Neuron (in vitro differentiated cells): Measurements from ENCODE around the gene ZC3H7A.
A peak's percentile ranks its signal among the peaks of the same experiment; 100 is the strongest.

Experiments
- H2AFZ ChIP-seq: one replicate; pipeline ENCODE4 v1.6.1; 2013; ENCODE audit warnings: low read depth, mild to moderate bottlenecking, inconsistent platforms, low read length, moderate library complexity
- H3K27me3 ChIP-seq: one replicate; pipeline ENCODE4 v1.6.1; 2013; ENCODE audit warnings: low read length; ENCODE audit not compliant: insufficient read depth
- H3K36me3 ChIP-seq: one replicate; pipeline ENCODE4 v1.6.1; 2013; ENCODE audit warnings: low read length; ENCODE audit not compliant: insufficient read depth
- H3K4me1 ChIP-seq: one replicate; pipeline ENCODE4 v1.6.1; 2013; ENCODE audit warnings: low read length; ENCODE audit not compliant: insufficient read depth
- H3K4me3 ChIP-seq: 2 replicates; pipeline ENCODE4 v1.5.1; 2013; ENCODE audit warnings: mild to moderate bottlenecking, low read length, moderate library complexity
- H3K9me3 ChIP-seq: one replicate; pipeline ENCODE4 v1.6.1; 2013; ENCODE audit warnings: low read length

The ZC3H7A gene

GRCh38 chr16:11748404-11749254 is 48.4 kb downstream of the ZC3H7A start:
- Histone ChIP-seq H3K9me3 (no peaks in the 10 kb centered on the region), H3K27me3 (no peaks in the 10 kb centered on the region), H3K4me1 (no peaks in the 10 kb centered on the region), H3K4me3 (no peak overlapping the region), H3K36me3 (peaks cover 34% of the 10 kb centered on the region), H2AFZ (no peak overlapping the region)

GRCh38 chr16:11747949-11748403 is 49.1 kb downstream of the ZC3H7A start:
- Histone ChIP-seq H3K27me3 (no peaks in the 10 kb centered on the region), H2AFZ (no peak overlapping the region), H3K9me3 (no peaks in the 10 kb centered on the region), H3K4me3 (no peak overlapping the region), H3K4me1 (no peaks in the 10 kb centered on the region), H3K36me3 (peaks cover 28% of the 10 kb centered on the region)

- no peaks in the 10 kb centered on the region for H3K27me3 ChIP-seq
Observed at GRCh38 chr16:11744075-11744470, 53.0 kb downstream of the ZC3H7A start.

GRCh38 chr16:11743308-11744074 is 53.6 kb downstream of the ZC3H7A start:
- Histone ChIP-seq H3K4me1 (peaks cover 13% of the 10 kb centered on the region), H3K36me3 (peaks cover 4% of the 10 kb centered on the region), H3K27me3 (no peaks in the 10 kb centered on the region), H2AFZ (peak overlapping the region; percentile 62), H3K9me3 (peaks cover 1% of the 10 kb centered on the region), H3K4me3 (peak overlapping the region; percentile 75)

More at GRCh38 chr16:11744075-11744470, 53.0 kb downstream of the ZC3H7A start:
- Histone ChIP-seq H3K36me3 (peaks cover 3% of the 10 kb centered on the region), H3K4me3 (no peak overlapping the region), H2AFZ (no peak overlapping the region), H3K4me1 (peaks cover 13% of the 10 kb centered on the region), H3K9me3 (peaks cover 1% of the 10 kb centered on the region)

GRCh38 chr16:11742536-11743307 is 54.3 kb downstream of the ZC3H7A start, which contains the start of gene TXNDC11:
Gene TXNDC11 (minus strand): TSS chr16:11742857. CDS start chr16:11742730, 127 bp downstream.
- Histone ChIP-seq H3K9me3 (peaks cover 1% of the 10 kb centered on the region), H3K27me3 (no peaks in the 10 kb centered on the region), H3K4me3 (peak within 1 kb of the TSS; percentile 75), H2AFZ (peak within 1 kb of the TSS; percentile 62), H3K36me3 (peaks cover 10% of the 10 kb centered on the region), H3K4me1 (peaks cover 13% of the 10 kb centered on the region)

- H3K9me3 ChIP-seq, result peaks cover 1% of the 10 kb centered on the region
- H3K27me3 ChIP-seq, result no peaks in the 10 kb centered on the region
- peaks cover 13% of the 10 kb centered on the region for H3K4me1 ChIP-seq
- peak overlapping the region; percentile 62 for H2AFZ ChIP-seq
- H3K4me3 ChIP-seq, result peak overlapping the region; percentile 75
- H3K36me3 ChIP-seq, result peaks cover 10% of the 10 kb centered on the region
Observed at GRCh38 chr16:11742093-11742535, 54.9 kb downstream of the ZC3H7A start.

GRCh38 chr16:11740567-11740966 is 56.5 kb downstream of the ZC3H7A start:
- Histone ChIP-seq H3K36me3 (peaks cover 17% of the 10 kb centered on the region), H3K4me3 (peak overlapping the region; percentile 75), H2AFZ (no peak overlapping the region), H3K27me3 (no peaks in the 10 kb centered on the region), H3K9me3 (peaks cover 1% of the 10 kb centered on the region), H3K4me1 (peaks cover 13% of the 10 kb centered on the region)

GRCh38 chr16:11738742-11739544 is 58.1 kb downstream of the ZC3H7A start:
- Histone ChIP-seq H3K4me1 (peaks cover 13% of the 10 kb centered on the region), H2AFZ (no peak overlapping the region), H3K36me3 (peaks cover 32% of the 10 kb centered on the region), H3K9me3 (peaks cover 1% of the 10 kb centered on the region), H3K27me3 (no peaks in the 10 kb centered on the region), H3K4me3 (no peak overlapping the region)

- peaks cover 41% of the 10 kb centered on the region for H3K36me3 ChIP-seq
- H3K27me3 ChIP-seq, result no peaks in the 10 kb centered on the region
Observed at GRCh38 chr16:11737713-11738112, 59.3 kb downstream of the ZC3H7A start.

GRCh38 chr16:11736903-11737302 is 60.2 kb downstream of the ZC3H7A start:
- Histone ChIP-seq H3K4me3 (no peak overlapping the region), H3K27me3 (no peaks in the 10 kb centered on the region), H3K4me1 (peaks cover 13% of the 10 kb centered on the region), H2AFZ (no peak overlapping the region), H3K9me3 (peaks cover 1% of the 10 kb centered on the region), H3K36me3 (peaks cover 49% of the 10 kb centered on the region)

More at GRCh38 chr16:11737713-11738112, 59.3 kb downstream of the ZC3H7A start:
- H3K9me3 ChIP-seq, result peaks cover 1% of the 10 kb centered on the region
- H3K4me1 ChIP-seq, result peaks cover 13% of the 10 kb centered on the region
- no peak overlapping the region for H2AFZ ChIP-seq
- H3K4me3 ChIP-seq, result no peak overlapping the region

- no peaks in the 10 kb centered on the region for H3K27me3 ChIP-seq
- peaks cover 13% of the 10 kb centered on the region for H3K4me1 ChIP-seq
- peaks cover 1% of the 10 kb centered on the region for H3K9me3 ChIP-seq
- no peak overlapping the region for H2AFZ ChIP-seq
- H3K36me3 ChIP-seq, result peaks cover 51% of the 10 kb centered on the region
- H3K4me3 ChIP-seq, result no peak overlapping the region
Observed at GRCh38 chr16:11735787-11736186, 61.3 kb downstream of the ZC3H7A start.

GRCh38 chr16:11734653-11735043 is 62.4 kb downstream of the ZC3H7A start:
- Histone ChIP-seq H3K36me3 (peaks cover 54% of the 10 kb centered on the region), H3K4me1 (peaks cover 13% of the 10 kb centered on the region), H2AFZ (no peak overlapping the region), H3K4me3 (no peak overlapping the region), H3K27me3 (no peaks in the 10 kb centered on the region), H3K9me3 (peaks cover 1% of the 10 kb centered on the region)
